WTC11 (cell line): Measurements from ENCODE around the gene MIB1. TPM values are rescaled to one million over a fixed set of nuclear protein-coding genes. Genes with fewer than 3 reads are reported as not detected.

Experiments
- ATAC-seq: fragments of 200-7000 bp; cut with Tn5 transposase; 2 replicates; pipeline ENCODE4 v1.10.0; 2021; ENCODE audit warnings: mild to moderate bottlenecking, moderate library complexity
- CTCF ChIA-PET: fragments of 300-600 bp; sonication (Branson Sonifier 250); formaldehyde crosslinking; loops from one replicate; lab custom pipeline; 2021; ENCODE audit warnings: antibody characterized with exemption; lab: Charles Lee
- POLR2A ChIA-PET: fragments of 350-600 bp; sonication (Branson Sonifier 250); formaldehyde crosslinking; loops from one replicate; lab custom pipeline; 2021; ENCODE audit warnings: antibody characterized with exemption; lab: Charles Lee
- DNase-seq: peaks from one replicate; pipeline ENCODE4 v3.0.0; 2021; ENCODE audit warnings: low spot score
- H3K27ac Mint-ChIP-seq: 2 replicates; pipeline ENCODE4 v1.8.0; 2021; ENCODE audit warnings: mixed read lengths
- H3K27me3 Mint-ChIP-seq: 2 replicates; pipeline ENCODE4 v1.8.0; 2021; ENCODE audit warnings: low read depth, mild to moderate bottlenecking, moderate library complexity, mixed read lengths
- H3K36me3 Mint-ChIP-seq: 2 replicates; pipeline ENCODE4 v1.8.0; 2021; ENCODE audit warnings: mixed read lengths
- H3K4me1 Mint-ChIP-seq: 2 replicates; pipeline ENCODE4 v1.8.0; 2022; ENCODE audit warnings: mixed read lengths
- H3K4me3 Mint-ChIP-seq: 2 replicates; pipeline ENCODE4 v1.8.0; 2021; ENCODE audit warnings: mild to moderate bottlenecking, moderate library complexity, mixed read lengths
- H3K9me3 Mint-ChIP-seq: 2 replicates; pipeline ENCODE4 v1.8.0; 2021; ENCODE audit warnings: mixed read lengths
- CREB1 ChIP-seq: sonication (generic); formaldehyde crosslinking; IDR thresholded peaks from 2 replicates; pipeline ENCODE4 v1.8.0; 2023; ENCODE audit warnings: mild to moderate bottlenecking, missing genetic modification reagents
- FOXJ3 ChIP-seq: sonication (generic); formaldehyde crosslinking; IDR thresholded peaks from 2 replicates; pipeline ENCODE4 v1.9.0; 2021; ENCODE audit warnings: missing genetic modification reagents, mild to moderate bottlenecking, borderline replicate concordance
- FOXP1 ChIP-seq: sonication (generic); formaldehyde crosslinking; IDR thresholded peaks from 2 replicates; pipeline ENCODE4 v1.8.0; 2022; ENCODE audit warnings: missing genetic modification reagents, mild to moderate bottlenecking, moderate library complexity, borderline replicate concordance
- GTF2I ChIP-seq: fragments of 250-450 bp; sonication (Bioruptor Pico); conservative IDR thresholded peaks from 2 replicates; pipeline ENCODE4 v1.4.0; 2021; ENCODE audit warnings: mild to moderate bottlenecking
- HMGA2 ChIP-seq: fragments of 250-450 bp; sonication (Bioruptor Pico); IDR thresholded peaks from 2 replicates; pipeline ENCODE4 v1.4.0; 2021; ENCODE audit warnings: mild to moderate bottlenecking, moderate library complexity
- NFE2L1 ChIP-seq: sonication (generic); formaldehyde crosslinking; IDR thresholded peaks from 2 replicates; pipeline ENCODE4 v1.8.1; 2023; ENCODE audit warnings: missing genetic modification reagents
- NR1H2 ChIP-seq: sonication (generic); formaldehyde crosslinking; IDR thresholded peaks from 2 replicates; pipeline ENCODE4 v1.9.0; 2021; ENCODE audit warnings: mild to moderate bottlenecking, moderate library complexity, missing genetic modification reagents
- NR3C1 ChIP-seq: sonication (generic); formaldehyde crosslinking; conservative IDR thresholded peaks from 2 replicates; pipeline ENCODE4 v1.8.1; 2023; ENCODE audit warnings: low read depth, mild to moderate bottlenecking, missing genetic modification reagents
- PRRX2 ChIP-seq: fragments of 250-450 bp; sonication (Bioruptor Pico); IDR thresholded peaks from 2 replicates; pipeline ENCODE4 v1.8.0; 2021; ENCODE audit warnings: mild to moderate bottlenecking
- SP1 ChIP-seq: sonication (generic); formaldehyde crosslinking; conservative IDR thresholded peaks from 2 replicates; pipeline ENCODE4 v1.8.1; 2022; ENCODE audit warnings: missing genetic modification reagents
- TP53 ChIP-seq: sonication (generic); formaldehyde crosslinking; IDR thresholded peaks from 2 replicates; pipeline ENCODE4 v1.8.1; 2023; ENCODE audit warnings: mild to moderate bottlenecking, missing genetic modification reagents
- ZNF219 ChIP-seq: sonication (generic); formaldehyde crosslinking; IDR thresholded peaks from 2 replicates; pipeline ENCODE4 v1.8.0; 2023; ENCODE audit warnings: missing genetic modification reagents, mild to moderate bottlenecking, borderline replicate concordance
- ZNF263 ChIP-seq: sonication (generic); formaldehyde crosslinking; IDR thresholded peaks from 2 replicates; pipeline ENCODE4 v1.8.1; 2022; ENCODE audit warnings: low read depth, mild to moderate bottlenecking, moderate library complexity, missing genetic modification reagents
- ZNF416 ChIP-seq: fragments of 250-450 bp; sonication (Bioruptor Pico); IDR thresholded peaks from 2 replicates; pipeline ENCODE4 v1.9.0; 2021; ENCODE audit warnings: mild to moderate bottlenecking, inconsistent platforms
- ZNF671 ChIP-seq: fragments of 250-450 bp; sonication (Bioruptor Pico); IDR thresholded peaks from 2 replicates; pipeline ENCODE4 v1.8.0; 2021; ENCODE audit warnings: mild to moderate bottlenecking
- total RNA-seq: library from RNA; stranded (reverse); gene quantifications from 3 replicates; pipeline ENCODE4 v1.2.3, GENCODE V29; 2021
- TF ChIP-seq, protein P1 (sequence below): sonication (generic); formaldehyde crosslinking; IDR thresholded peaks from 2 replicates; pipeline ENCODE4 v1.8.1; 2022; ENCODE audit warnings: mild to moderate bottlenecking, missing genetic modification reagents, moderate library complexity, borderline replicate concordance
- TF ChIP-seq, protein P2 (sequence below): sonication (generic); formaldehyde crosslinking; IDR thresholded peaks from 2 replicates; pipeline ENCODE4 v1.8.0; 2022; ENCODE audit warnings: mild to moderate bottlenecking, missing genetic modification reagents
- TF ChIP-seq, protein P3 (sequence below): sonication (generic); formaldehyde crosslinking; conservative IDR thresholded peaks from 2 replicates; pipeline ENCODE4 v1.8.1; 2022; ENCODE audit warnings: mild to moderate bottlenecking, missing genetic modification reagents
- TF ChIP-seq, protein P4 (sequence below): sonication (generic); formaldehyde crosslinking; IDR thresholded peaks from 2 replicates; pipeline ENCODE4 v1.8.1; 2023; ENCODE audit warnings: mild to moderate bottlenecking, missing genetic modification reagents, borderline replicate concordance
- TF ChIP-seq, protein P5 (sequence below): sonication (generic); formaldehyde crosslinking; IDR thresholded peaks from 2 replicates; pipeline ENCODE4 v1.8.0; 2023; ENCODE audit warnings: missing genetic modification reagents
- TF ChIP-seq, protein P6 (sequence below): sonication (generic); formaldehyde crosslinking; IDR thresholded peaks from 2 replicates; pipeline ENCODE4 v1.8.1; 2023; ENCODE audit warnings: mild to moderate bottlenecking, moderate library complexity, missing genetic modification reagents
- TF ChIP-seq, protein P7 (sequence below): sonication (generic); formaldehyde crosslinking; IDR thresholded peaks from 2 replicates; pipeline ENCODE4 v1.8.1; 2023; ENCODE audit warnings: mild to moderate bottlenecking, missing genetic modification reagents, moderate library complexity

Gene MIB1
- total RNA-seq, 1 experiment from 2014 or later: 63.9 TPM

DNA sequence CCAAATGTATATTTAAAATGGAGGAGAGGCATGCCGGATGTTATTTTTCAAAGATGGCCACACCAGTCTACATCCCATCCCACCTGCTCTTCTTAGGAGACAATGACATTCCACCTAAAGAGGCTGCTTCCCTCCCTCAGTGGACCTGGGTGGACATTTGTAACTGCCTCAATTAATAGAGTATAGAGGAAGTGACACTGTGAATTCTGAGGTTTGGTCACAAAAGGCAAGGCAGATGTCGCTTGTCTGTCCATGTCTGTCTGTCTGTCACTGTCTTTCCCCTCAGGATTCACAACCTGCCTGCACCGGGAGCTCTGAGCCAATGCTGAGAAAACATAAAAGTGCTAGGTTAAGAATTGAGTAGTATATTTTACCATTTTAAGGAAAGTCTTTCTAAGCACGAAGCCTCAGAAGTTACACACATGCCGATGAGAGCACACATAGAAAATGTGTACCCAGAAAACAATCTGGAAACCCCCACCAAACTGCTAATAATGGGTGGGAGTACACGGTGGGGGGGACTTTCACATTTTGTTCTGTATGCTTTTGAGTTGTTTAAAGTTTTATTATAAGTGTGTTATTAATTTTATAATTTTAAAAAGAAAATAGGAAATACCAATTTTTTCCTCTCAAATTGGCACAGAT is 21.0 kb downstream of the MIB1 start:
- Mint-ChIP-seq H3K27me3 (no peaks in the 10 kb centered on the region), H3K27ac (peak overlapping the region; percentile 84; the same call in 1 of the 2 replicates), H3K36me3 (peaks cover 13% of the 10 kb centered on the region), H3K4me1 (peaks cover 40% of the 10 kb centered on the region), H3K4me3 (no peak overlapping the region), H3K9me3 (no peaks in the 10 kb centered on the region)
- POLR2A ChIA-PET: no interaction called here
- TF ChIP-seq ZNF263 (CRISPR knock-in tag): no peak
- no peak for TF ChIP-seq CREB1 (CRISPR knock-in tag)
- TF ChIP-seq, protein P1, sequence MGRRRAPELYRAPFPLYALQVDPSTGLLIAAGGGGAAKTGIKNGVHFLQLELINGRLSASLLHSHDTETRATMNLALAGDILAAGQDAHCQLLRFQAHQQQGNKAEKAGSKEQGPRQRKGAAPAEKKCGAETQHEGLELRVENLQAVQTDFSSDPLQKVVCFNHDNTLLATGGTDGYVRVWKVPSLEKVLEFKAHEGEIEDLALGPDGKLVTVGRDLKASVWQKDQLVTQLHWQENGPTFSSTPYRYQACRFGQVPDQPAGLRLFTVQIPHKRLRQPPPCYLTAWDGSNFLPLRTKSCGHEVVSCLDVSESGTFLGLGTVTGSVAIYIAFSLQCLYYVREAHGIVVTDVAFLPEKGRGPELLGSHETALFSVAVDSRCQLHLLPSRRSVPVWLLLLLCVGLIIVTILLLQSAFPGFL (CRISPR knock-in tag): no peak
- no peak for TF ChIP-seq ZNF219
- TF ChIP-seq NR3C1 (CRISPR knock-in tag): no peak
- CTCF ChIA-PET: no interaction called here
- DNase-seq (no peak), ATAC-seq (no peak)

DNA sequence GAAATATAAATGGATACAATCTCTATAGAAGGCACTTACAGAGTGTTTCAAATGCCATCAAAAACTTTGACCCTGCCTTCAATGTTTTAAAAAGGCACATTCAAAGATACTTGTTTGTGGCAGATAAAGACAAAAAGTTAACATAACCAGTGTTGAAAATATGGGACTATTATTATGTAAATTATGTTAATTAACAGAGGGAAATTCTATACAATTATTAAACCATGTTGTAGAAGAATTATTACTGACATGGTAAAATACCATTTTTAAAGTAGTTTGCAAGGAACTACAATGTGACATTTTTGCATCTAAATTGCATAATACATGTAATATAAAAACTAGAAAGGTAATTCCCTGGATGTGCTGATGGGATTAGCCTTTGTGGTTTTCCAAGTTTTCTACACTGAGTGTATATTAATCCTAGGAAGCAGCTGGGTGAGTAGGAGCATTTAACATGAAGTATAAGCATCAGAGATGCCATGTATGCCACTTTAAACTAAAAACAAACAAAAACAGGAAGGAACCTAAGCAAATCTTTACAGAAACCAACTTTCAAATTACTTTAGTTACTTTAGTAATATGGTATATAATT is 21.7 kb downstream of the MIB1 start:
- ATAC-seq: no peak
- no peak for DNase-seq
- no peak for TF ChIP-seq ZNF671
- TF ChIP-seq, protein P2, sequence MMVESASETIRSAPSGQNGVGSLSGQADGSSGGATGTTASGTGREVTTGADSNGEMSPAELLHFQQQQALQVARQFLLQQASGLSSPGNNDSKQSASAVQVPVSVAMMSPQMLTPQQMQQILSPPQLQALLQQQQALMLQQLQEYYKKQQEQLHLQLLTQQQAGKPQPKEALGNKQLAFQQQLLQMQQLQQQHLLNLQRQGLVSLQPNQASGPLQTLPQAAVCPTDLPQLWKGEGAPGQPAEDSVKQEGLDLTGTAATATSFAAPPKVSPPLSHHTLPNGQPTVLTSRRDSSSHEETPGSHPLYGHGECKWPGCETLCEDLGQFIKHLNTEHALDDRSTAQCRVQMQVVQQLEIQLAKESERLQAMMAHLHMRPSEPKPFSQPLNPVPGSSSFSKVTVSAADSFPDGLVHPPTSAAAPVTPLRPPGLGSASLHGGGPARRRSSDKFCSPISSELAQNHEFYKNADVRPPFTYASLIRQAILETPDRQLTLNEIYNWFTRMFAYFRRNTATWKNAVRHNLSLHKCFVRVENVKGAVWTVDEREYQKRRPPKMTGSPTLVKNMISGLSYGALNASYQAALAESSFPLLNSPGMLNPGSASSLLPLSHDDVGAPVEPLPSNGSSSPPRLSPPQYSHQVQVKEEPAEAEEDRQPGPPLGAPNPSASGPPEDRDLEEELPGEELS (CRISPR knock-in tag): no peak
- no peak for TF ChIP-seq ZNF416 (CRISPR knock-in tag)
- no peak for TF ChIP-seq GTF2I (CRISPR knock-in tag)
- no peak for TF ChIP-seq NR3C1 (CRISPR knock-in tag)
- TF ChIP-seq ZNF263 (CRISPR knock-in tag): no peak
- TF ChIP-seq NR1H2 (CRISPR knock-in tag): no peak
- TF ChIP-seq FOXJ3 (CRISPR knock-in tag): no peak
- TF ChIP-seq, protein P3, sequence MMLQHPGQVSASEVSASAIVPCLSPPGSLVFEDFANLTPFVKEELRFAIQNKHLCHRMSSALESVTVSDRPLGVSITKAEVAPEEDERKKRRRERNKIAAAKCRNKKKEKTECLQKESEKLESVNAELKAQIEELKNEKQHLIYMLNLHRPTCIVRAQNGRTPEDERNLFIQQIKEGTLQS (CRISPR knock-in tag): no peak
- TF ChIP-seq, protein P4, sequence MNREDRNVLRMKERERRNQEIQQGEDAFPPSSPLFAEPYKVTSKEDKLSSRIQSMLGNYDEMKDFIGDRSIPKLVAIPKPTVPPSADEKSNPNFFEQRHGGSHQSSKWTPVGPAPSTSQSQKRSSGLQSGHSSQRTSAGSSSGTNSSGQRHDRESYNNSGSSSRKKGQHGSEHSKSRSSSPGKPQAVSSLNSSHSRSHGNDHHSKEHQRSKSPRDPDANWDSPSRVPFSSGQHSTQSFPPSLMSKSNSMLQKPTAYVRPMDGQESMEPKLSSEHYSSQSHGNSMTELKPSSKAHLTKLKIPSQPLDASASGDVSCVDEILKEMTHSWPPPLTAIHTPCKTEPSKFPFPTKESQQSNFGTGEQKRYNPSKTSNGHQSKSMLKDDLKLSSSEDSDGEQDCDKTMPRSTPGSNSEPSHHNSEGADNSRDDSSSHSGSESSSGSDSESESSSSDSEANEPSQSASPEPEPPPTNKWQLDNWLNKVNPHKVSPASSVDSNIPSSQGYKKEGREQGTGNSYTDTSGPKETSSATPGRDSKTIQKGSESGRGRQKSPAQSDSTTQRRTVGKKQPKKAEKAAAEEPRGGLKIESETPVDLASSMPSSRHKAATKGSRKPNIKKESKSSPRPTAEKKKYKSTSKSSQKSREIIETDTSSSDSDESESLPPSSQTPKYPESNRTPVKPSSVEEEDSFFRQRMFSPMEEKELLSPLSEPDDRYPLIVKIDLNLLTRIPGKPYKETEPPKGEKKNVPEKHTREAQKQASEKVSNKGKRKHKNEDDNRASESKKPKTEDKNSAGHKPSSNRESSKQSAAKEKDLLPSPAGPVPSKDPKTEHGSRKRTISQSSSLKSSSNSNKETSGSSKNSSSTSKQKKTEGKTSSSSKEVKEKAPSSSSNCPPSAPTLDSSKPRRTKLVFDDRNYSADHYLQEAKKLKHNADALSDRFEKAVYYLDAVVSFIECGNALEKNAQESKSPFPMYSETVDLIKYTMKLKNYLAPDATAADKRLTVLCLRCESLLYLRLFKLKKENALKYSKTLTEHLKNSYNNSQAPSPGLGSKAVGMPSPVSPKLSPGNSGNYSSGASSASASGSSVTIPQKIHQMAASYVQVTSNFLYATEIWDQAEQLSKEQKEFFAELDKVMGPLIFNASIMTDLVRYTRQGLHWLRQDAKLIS (CRISPR knock-in tag): no peak
- TF ChIP-seq, protein P1 (CRISPR knock-in tag): no peak
- no peak for TF ChIP-seq FOXP1
- TF ChIP-seq TP53 (CRISPR knock-in tag): no peak
- no peak for TF ChIP-seq HMGA2 (CRISPR knock-in tag)
- TF ChIP-seq, protein P5, sequence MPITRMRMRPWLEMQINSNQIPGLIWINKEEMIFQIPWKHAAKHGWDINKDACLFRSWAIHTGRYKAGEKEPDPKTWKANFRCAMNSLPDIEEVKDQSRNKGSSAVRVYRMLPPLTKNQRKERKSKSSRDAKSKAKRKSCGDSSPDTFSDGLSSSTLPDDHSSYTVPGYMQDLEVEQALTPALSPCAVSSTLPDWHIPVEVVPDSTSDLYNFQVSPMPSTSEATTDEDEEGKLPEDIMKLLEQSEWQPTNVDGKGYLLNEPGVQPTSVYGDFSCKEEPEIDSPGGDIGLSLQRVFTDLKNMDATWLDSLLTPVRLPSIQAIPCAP (CRISPR knock-in tag): no peak
- TF ChIP-seq PRRX2 (CRISPR knock-in tag): no peak
- TF ChIP-seq, protein P6, sequence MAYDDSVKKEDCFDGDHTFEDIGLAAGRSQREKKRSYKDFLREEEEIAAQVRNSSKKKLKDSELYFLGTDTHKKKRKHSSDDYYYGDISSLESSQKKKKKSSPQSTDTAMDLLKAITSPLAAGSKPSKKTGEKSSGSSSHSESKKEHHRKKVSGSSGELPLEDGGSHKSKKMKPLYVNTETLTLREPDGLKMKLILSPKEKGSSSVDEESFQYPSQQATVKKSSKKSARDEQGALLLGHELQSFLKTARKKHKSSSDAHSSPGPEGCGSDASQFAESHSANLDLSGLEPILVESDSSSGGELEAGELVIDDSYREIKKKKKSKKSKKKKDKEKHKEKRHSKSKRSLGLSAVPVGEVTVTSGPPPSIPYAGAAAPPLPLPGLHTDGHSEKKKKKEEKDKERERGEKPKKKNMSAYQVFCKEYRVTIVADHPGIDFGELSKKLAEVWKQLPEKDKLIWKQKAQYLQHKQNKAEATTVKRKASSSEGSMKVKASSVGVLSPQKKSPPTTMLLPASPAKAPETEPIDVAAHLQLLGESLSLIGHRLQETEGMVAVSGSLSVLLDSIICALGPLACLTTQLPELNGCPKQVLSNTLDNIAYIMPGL: no peak
- TF ChIP-seq NFE2L1 (CRISPR knock-in tag): no peak
- TF ChIP-seq, protein P7, sequence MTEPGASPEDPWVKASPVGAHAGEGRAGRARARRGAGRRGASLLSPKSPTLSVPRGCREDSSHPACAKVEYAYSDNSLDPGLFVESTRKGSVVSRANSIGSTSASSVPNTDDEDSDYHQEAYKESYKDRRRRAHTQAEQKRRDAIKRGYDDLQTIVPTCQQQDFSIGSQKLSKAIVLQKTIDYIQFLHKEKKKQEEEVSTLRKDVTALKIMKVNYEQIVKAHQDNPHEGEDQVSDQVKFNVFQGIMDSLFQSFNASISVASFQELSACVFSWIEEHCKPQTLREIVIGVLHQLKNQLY: no peak
- no peak for TF ChIP-seq SP1 (CRISPR knock-in tag)
- Mint-ChIP-seq H3K4me1 (peaks cover 40% of the 10 kb centered on the region), H3K9me3 (no peaks in the 10 kb centered on the region), H3K36me3 (peaks cover 19% of the 10 kb centered on the region), H3K27me3 (no peaks in the 10 kb centered on the region), H3K4me3 (no peak overlapping the region), H3K27ac (no peak overlapping the region)
- ChIA-PET CTCF (no interaction called here), POLR2A (no interaction called here)
